HG02970 (cell line): Measurements from ENCODE around the gene SYT17.

ENCODE experiments used
- ATAC-seq: cut with Tn5 transposase; IDR thresholded peaks from one replicate; pipeline ENCODE4 v1.9.1; 2021; ENCODE audit warnings: mild to moderate bottlenecking, moderate library complexity, moderate number of reproducible peaks; ENCODE audit not compliant: unreplicated experiment, low FRiP score

Gene SYT17

DNA sequence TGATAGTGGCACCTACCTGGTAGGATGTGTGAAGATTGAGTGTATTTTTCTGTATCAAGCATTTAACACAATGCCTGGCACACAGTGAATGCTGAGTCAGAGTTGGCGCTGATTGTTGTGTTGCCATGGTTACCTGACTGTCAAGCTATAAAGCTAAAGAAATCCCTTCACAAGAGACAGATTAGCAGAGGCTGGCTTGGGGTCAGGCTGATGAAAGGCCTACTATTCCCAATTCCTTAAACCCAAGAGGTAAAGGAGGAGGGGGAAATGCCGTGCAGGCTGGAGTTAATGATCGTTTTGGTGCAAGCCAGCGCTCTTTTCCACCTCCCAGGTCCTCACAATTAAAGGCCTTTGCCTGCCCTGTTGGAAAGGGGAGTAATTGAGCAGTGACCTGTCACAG, 123.4 kb downstream of the SYT17 start:
- no peak for ATAC-seq

DNA sequence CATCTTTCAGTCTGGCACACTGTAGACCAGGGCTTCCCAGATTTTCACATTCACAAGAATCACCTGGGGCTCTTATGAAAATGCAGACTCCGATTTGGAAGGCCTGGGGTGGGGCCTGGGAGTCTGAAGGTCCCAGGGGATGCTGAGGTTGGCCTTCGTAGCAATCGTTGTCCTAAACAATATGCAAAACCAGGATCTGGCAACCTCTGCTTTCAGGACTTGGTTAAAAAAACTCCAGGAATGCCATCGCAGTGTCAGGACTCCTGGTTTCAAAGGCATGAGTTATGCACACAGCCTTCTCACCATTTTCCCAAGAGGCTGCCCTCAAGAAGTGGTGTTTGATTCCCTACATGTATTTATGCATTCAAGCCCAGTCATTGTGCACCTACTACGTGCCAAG, 124.1 kb downstream of the SYT17 start:
- ATAC-seq, result no peak

DNA sequence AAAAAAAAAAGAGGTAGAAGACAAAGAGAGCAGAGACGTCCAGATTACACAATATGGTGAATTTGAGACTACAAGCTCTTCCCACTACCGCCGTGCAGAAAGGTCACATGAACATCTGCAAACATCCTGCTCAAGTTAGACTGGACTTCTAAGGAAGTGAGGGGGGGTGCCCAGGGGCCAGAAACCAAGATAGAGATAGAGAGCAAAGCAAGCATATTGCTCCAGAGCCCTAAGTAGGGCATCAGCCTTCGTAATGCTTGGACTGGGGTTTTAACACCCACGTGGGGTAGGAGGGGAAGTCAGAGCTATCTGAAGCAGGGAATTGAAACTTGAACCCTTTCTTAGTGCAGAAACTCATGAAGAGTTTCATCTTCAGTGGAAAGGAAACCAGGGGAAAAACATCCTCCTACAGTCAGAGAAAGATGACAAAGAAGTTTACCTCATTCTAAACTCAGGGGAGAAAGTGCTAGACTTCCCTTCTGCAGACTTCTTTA, 126.2 kb downstream of the SYT17 start:
- ATAC-seq, result peak; percentile 70

DNA sequence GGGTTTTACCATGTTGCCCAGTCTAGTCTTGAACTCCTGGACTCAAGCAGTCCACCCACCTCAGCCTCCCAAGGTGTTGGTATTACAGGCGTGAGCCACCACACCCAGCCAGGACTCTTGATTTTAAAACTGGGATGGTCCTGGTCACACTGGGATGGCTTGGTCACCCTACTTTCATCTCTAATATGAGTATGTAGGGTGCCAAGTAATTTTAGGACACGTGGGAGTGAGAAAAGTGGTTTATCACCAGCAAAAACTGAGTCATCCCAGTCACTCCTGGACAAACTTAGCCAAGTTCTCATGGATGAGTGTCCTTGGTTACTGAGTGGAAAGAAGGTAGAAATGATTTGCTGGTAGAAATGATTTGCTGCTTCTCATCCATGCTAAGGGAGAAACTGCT, 127.4 kb downstream of the SYT17 start:
- no peak for ATAC-seq

DNA sequence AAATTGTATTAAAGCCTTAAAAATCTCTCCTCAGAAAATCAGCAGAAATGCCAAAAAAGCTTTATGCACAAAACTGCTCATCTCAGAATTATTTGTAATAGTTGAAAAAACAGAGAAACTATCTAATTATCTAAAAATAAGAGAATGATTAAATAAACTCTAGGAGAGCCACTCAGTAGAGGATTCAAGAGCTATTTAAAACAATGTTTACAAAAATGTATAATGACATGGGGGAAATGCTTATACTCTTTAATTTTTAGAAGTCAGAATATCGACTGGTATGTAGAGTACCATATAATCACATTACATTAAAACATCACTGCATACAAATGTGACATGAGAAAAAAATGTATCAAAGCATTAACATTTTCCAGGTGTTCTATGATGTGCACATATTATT, 129.4 kb downstream of the SYT17 start:
- ATAC-seq, result no peak

DNA sequence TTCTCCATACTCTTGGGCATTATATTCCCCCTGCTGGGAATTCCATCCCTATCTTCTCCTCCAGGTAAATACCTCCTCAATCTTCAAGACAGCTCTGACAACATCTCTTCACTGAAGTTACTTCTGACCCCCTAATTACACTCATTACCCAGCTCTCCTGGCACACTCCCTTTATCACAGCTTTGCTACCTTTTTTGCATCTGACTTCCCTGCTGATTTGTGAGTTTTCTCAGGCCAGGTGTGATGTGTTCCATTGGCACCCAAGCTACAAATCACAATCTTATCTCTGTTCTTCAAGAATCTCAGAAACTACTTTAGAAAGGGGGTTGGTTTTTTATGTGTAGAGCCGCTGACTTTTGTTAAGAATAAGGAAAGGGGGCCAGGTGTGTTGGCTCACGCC, 131.5 kb downstream of the SYT17 start:
- no peak for ATAC-seq

DNA sequence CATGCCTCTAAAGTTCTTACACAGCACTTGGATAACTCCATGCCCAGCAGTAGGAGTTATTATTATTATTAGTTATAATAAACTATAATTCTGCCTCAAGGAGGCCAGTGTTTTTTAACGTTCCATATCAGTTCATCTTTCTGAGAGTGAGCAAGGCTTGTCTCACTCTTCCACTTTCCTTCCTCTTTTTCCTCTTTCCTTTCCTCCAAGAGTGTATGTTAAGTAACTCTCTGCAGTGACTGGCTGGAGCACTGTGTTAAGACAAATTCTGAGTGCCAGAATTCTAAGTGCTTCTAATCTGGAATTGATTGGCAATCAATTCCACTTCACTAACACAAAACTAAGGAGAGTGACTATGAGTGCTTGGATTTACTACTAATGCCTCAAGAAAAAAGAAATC, 133.9 kb downstream of the SYT17 start:
- no peak for ATAC-seq

DNA sequence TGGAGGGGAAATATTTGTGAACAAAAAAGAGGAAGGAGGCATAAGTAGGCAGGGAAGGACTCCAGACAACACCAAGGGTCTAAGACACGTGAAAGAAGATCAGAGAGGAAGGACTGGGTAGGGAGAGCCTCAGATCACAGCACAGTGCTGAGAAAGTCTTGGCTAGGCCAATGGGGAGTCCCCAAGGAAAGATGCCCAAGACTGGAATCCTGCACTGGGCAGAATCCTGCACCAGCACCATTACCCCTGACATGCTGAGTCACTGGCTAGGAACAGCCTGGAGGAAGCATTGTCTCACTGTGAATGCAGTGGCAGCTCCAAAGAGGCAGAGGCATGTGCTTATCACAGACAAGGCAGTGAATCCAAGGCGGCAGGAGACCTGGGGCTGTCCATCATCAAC, 136.7 kb downstream of the SYT17 start:
- no peak for ATAC-seq

DNA sequence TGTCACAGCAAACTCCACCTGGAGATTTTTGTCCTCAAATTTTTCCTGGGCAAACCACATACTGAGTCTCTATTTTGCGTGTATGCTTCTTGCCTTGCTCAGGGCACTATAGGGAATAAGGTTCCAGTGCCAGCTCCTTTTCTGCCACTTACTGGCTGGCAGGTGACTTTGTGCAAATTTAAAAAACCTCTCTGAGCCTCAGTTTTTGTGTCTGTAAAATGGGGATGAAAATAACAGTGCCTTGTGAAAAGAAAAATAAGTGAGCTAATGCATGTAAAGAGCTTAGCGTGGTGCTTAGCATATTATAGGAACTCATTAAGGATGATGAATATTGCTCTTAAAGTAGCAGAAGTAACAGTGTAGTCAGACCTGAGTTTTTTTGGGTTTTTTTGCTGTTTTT, 137.4 kb downstream of the SYT17 start:
- ATAC-seq, result no peak

DNA sequence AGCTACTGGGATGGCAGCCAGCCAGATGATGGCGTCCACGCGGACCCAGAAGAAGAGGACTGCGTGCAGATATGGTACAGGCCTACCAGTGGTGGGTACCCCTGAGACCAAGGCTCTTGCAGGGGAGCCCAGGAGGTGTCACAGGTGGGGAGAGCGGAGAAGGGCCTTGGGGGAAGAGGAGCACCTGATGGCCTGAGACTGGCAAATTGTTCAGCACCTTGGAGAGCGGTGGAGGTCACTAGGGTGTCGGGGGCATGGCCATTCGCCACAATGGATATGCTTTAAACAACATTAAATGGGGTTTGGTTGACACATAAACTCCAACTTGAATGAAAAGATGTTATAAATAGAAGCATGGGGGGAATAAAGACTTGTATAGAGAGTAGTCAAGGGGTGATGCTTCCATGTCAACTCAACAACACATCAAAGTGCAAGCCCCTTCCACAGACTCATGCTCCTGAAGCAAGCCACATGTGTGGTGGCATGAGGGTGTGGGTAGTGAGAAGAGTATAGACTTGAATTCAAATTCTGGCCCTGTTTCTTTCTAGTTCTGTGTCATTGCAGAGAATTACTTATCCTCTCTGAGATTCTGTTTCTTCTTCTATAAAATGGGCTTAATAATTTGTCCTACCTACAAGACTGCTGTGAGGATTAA, 139.7 kb downstream of the SYT17 start:
- no peak for ATAC-seq

DNA sequence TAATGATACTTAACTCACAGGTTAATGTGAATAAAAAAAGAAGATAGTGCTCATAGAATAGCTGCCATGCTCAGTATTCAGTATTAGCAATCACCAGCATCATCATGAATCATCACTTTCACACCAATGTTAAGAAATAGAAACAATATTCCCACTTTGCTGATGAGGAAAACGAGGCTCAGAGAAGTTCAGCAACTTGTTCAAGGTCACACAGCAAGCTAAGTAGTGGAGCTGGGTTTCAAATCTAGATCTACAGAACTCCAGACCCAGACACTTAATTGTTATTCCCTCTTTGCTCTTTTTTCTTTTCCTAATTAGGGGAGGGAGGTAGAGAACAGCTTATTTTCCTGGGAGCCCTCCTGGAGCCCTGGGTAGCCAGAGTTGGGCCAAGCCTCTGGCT, 140.4 kb downstream of the SYT17 start:
- ATAC-seq, result no peak

DNA sequence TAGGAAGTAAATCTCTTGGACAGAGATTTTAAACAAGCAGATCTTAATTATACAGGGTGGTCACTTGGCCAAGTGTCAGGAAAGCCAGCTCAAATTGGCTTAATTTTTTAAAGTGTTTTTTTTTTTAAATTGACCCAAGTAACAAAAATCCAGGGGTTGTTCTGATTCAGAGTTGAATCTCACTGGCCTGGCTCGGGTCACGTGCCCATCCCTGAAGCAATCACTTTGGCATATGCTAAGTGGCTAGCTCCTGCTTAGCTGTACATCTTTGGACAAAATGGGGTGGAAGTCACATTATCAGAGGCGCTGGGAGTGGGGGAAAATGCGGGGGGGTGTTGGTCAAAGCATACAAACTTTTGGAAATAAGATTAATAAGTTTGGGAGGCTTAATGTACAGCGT, 141.1 kb downstream of the SYT17 start:
- ATAC-seq, result no peak

DNA sequence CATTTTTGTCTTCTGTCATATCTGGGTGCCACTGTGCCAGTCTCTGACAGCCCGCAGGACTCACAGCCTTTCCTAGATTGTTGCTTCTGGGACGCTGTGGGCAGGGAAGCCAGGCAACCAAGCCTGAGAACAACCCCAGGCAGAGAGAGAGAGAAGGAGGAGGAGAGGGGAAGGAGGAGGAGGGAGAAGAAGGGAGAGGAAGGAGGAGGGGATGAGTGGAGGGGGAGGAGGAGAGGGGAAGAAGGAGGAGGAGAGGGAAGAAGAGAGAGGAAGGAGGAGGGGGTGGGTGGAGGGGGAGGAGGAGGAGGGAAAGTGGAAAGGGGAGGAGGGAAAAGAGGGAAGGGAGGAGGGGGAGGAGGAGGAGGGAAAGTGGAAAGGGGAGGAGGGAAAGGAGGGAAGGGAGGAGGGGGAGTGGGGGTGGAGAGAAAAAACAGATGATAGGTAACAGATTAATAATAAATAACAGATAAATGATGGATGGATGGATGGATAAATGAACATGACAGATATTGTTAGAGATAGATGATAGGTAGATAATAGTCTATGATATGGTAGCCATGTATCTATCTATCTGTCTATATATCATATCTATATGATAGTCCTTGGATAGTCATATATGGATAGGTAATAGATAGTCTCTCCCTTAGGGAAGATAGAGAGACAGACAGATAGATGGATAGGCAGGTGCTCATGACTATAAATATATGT, 146.8 kb downstream of the SYT17 start:
- ATAC-seq, result no peak

DNA sequence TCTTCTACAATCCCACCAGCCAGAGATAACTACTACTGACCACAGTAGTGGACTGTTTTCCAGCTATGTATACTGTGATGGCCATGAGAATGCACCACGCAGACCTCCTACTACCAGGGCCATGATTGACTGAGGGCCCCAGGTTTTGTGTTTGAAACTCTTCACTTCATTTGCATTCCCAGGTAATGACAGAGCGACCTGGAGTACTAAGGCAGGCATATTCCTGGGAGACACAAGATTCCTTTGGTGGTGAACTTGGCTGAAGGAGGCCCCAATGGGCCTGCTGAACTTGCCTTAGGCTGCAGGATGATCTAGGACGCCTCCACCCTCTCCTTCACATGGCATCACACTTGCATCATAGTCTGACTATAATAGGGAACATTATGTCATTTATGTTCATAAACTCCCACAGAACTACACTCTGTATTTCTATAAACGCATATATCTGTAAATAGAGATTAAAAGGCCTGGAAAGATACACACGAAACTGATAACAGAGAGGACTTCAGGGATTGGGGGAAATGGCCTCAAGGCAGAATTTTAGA, 147.9 kb downstream of the SYT17 start:
- ATAC-seq, result no peak

DNA sequence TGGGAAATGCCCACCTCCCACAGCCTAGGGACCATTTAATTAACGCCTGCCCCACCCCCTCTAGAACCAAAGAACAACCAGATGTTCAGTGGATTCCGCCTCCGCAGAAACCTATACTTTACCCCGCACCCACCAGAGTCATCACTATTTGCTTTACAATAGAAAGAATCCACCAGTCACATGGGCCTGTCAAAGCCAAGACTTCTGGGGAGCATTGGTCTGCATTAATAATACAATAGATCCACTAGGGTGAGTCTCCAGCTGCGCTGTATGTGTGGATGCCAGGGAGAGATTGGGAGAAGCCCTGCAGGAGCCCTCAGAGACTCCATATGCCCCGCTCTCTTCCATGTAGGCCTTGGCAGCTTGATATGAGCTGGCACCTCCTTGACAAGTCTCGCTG, 148.8 kb downstream of the SYT17 start:
- ATAC-seq, result no peak
